ENCODE results near the gene BBS2.

The BBS2 gene

GRCh38 chr16:56450275-56450985 lies 69.4 kb downstream of the BBS2 start:
- no peak for TF ChIP-seq GATA3 (IDR thresholded peaks at IDR 0.05; ENCODE audit: low read depth, low read length)

GRCh38 chr16:56448005-56448404 lies 71.8 kb downstream of the BBS2 start:
- TF ChIP-seq GATA3 (IDR thresholded peaks at IDR 0.05; ENCODE audit: low read depth, low read length) (no peak), GATA2 (IDR thresholded peaks at IDR 0.05; ENCODE audit: low read depth, low read length) (no peak)

GRCh38 chr16:56447286-56447685 lies 72.5 kb downstream of the BBS2 start:
- no peak for TF ChIP-seq GATA2 (IDR thresholded peaks at IDR 0.05; ENCODE audit: low read depth, low read length)
- no peak for TF ChIP-seq GATA3 (IDR thresholded peaks at IDR 0.05; ENCODE audit: low read depth, low read length)

GRCh38 chr16:56438038-56438437 lies 81.8 kb downstream of the BBS2 start:
- TF ChIP-seq GATA2 (IDR thresholded peaks at IDR 0.05; ENCODE audit: low read depth, low read length) = no peak
- no peak for TF ChIP-seq GATA3 (IDR thresholded peaks at IDR 0.05; ENCODE audit: low read depth, low read length)

GRCh38 chr16:56436258-56436657 lies 83.6 kb downstream of the BBS2 start:
- TF ChIP-seq GATA2 (IDR thresholded peaks at IDR 0.05; ENCODE audit: low read depth, low read length) = no peak
- no peak for TF ChIP-seq GATA3 (IDR thresholded peaks at IDR 0.05; ENCODE audit: low read depth, low read length)
